Ovary (tissue), 3 donors: ENCODE results near the gene GFER.

Experiments
- CTCF ChIP-seq, 3 donors: fragments of 450-650 bp in 2 of 3; fragments of 200-600 bp in 1 of 3; IDR thresholded peaks; one replicate each; pipeline versions ENCODE4 v1.5.1 to v1.8.0; 2016 to 2022; ENCODE audit warnings: antibody characterized with exemption in 3 of 3, mild to moderate bottlenecking in 1 of 3
- POLR2A ChIP-seq: fragments of 450-650 bp; IDR thresholded peaks from one replicate; pipeline ENCODE4 v1.6.1; 2017; ENCODE audit warnings: antibody characterized with exemption, mild to moderate bottlenecking, moderate library complexity
- donor health status: DM: no; HTN: no; CAD: no.

- TF ChIP-seq CTCF (IDR thresholded peaks at IDR 0.05): no peak
- no peak for TF ChIP-seq POLR2A
Measured at GRCh38 chr16:2015947-2016208, 31.9 kb downstream of the GFER start.
